HG02642 (cell line): Measurements from ENCODE around the gene SUPT5H.
"Not testable (repeated sequence)": the region's sequence is repeated elsewhere in the genome, so short reads cannot be mapped to it uniquely, and the experiment has no call there.

Experiments
- ATAC-seq: cut with Tn5 transposase; IDR thresholded peaks from one replicate; pipeline ENCODE4 v1.9.1; 2021; ENCODE audit warnings: mild to moderate bottlenecking; ENCODE audit not compliant: unreplicated experiment, poor library complexity

The SUPT5H gene

GRCh38 chr19:39449116-39449797 lies 3.9 kb downstream of the SUPT5H start:
- no peak for ATAC-seq

GRCh38 chr19:39451257-39451656 lies 5.9 kb downstream of the SUPT5H start:
- ATAC-seq = not testable (repeated sequence)

GRCh38 chr19:39463403-39463802 lies 18.0 kb downstream of the SUPT5H start:
- ATAC-seq = no peak

GRCh38 chr19:39465956-39466747 lies 20.8 kb downstream of the SUPT5H start:
- ATAC-seq = no peak

GRCh38 chr19:39467941-39468340 lies 22.6 kb downstream of the SUPT5H start:
- no peak for ATAC-seq

GRCh38 chr19:39469036-39469435 lies 23.7 kb downstream of the SUPT5H start:
- no peak for ATAC-seq

GRCh38 chr19:39469567-39469966 lies 24.2 kb downstream of the SUPT5H start:
- ATAC-seq = no peak

- no peak for ATAC-seq
Measured at GRCh38 chr19:39470724-39471339, 25.4 kb downstream of the SUPT5H start.

- no peak for ATAC-seq
Measured at GRCh38 chr19:39471756-39472536, 26.6 kb downstream of the SUPT5H start.

- ATAC-seq = no peak
Measured at GRCh38 chr19:39472746-39473442, 27.5 kb downstream of the SUPT5H start.

GRCh38 chr19:39473443-39473960 lies 28.1 kb downstream of the SUPT5H start:
- ATAC-seq = no peak

- ATAC-seq = no peak
Measured at GRCh38 chr19:39474139-39474620, 28.8 kb downstream of the SUPT5H start.

GRCh38 chr19:39475748-39476147 lies 30.4 kb downstream of the SUPT5H start:
- no peak for ATAC-seq

- not testable (repeated sequence) for ATAC-seq
Measured at GRCh38 chr19:39479319-39479801, 34.0 kb downstream of the SUPT5H start.

- no peak for ATAC-seq
Measured at GRCh38 chr19:39479916-39480315, 34.5 kb downstream of the SUPT5H start.

GRCh38 chr19:39480337-39481228 lies 35.2 kb downstream of the SUPT5H start, which contains the start of gene TIMM50:
TSS of gene TIMM50 (plus strand) at chr19:39480838. CDS start at chr19:39480854, 16 bp downstream.
- peak; percentile 91 for ATAC-seq

- no peak for ATAC-seq
Measured at GRCh38 chr19:39481229-39481545, 35.8 kb downstream of the SUPT5H start.

- ATAC-seq = no peak
Measured at GRCh38 chr19:39481676-39482075, 36.3 kb downstream of the SUPT5H start.
